Stimulated activated CD4-positive, alpha-beta T cell treated with anti-CD3 and anti-CD28 coated beads, Interleukin-15, amount 100 ng/mL, for 24 hours (primary cell): ENCODE data around the gene C10orf105.

ENCODE experiments used
- DNase-seq: peaks from one replicate; pipeline ENCODE4 v3.0.0-alpha.2; 2020

The C10orf105 gene

GRCh38 chr10:71735709-71736569 is 16.4 kb upstream of the C10orf105 start:
- peak; percentile 74 for DNase-seq

GRCh38 chr10:71734797-71735196 is 15.2 kb upstream of the C10orf105 start:
- DNase-seq: no peak

- DNase-seq: no peak
Measured at GRCh38 chr10:71731791-71732190, 12.2 kb upstream of the C10orf105 start.

- DNase-seq: no peak
Measured at GRCh38 chr10:71729161-71729636, 9.6 kb upstream of the C10orf105 start.

- peak; percentile 68 for DNase-seq
Measured at GRCh38 chr10:71727738-71728737, 8.5 kb upstream of the C10orf105 start.

GRCh38 chr10:71727105-71727737 is 7.6 kb upstream of the C10orf105 start:
- DNase-seq: peak; percentile 77

- DNase-seq: peak; percentile 75
Measured at GRCh38 chr10:71726580-71727104, 7.1 kb upstream of the C10orf105 start.

GRCh38 chr10:71725998-71726579 is 6.5 kb upstream of the C10orf105 start:
- DNase-seq: peak; percentile 90

GRCh38 chr10:71725249-71725648 is 5.7 kb upstream of the C10orf105 start:
- DNase-seq: no peak

GRCh38 chr10:71724539-71724938 is 5.0 kb upstream of the C10orf105 start:
- DNase-seq: no peak

GRCh38 chr10:71723311-71723710 is 3.7 kb upstream of the C10orf105 start:
- no peak for DNase-seq

- DNase-seq: no peak
Measured at GRCh38 chr10:71722849-71723248, 3.3 kb upstream of the C10orf105 start.

GRCh38 chr10:71721313-71721712 is 1.7 kb upstream of the C10orf105 start:
- DNase-seq: no peak

GRCh38 chr10:71720288-71720687 is 710 bp upstream of the C10orf105 start:
- DNase-seq: no peak

GRCh38 chr10:71719042-71719441 is 536 bp downstream of the C10orf105 start:
- no peak for DNase-seq

- DNase-seq: no peak
Measured at GRCh38 chr10:71718165-71718698, 1.3 kb downstream of the C10orf105 start.

GRCh38 chr10:71717551-71717951 is 2.0 kb downstream of the C10orf105 start:
- no peak for DNase-seq

GRCh38 chr10:71717056-71717455 is 2.5 kb downstream of the C10orf105 start:
- DNase-seq: no peak

GRCh38 chr10:71716426-71716825 is 3.2 kb downstream of the C10orf105 start:
- no peak for DNase-seq

- DNase-seq: no peak
Measured at GRCh38 chr10:71715860-71716259, 3.7 kb downstream of the C10orf105 start.

GRCh38 chr10:71715026-71715425 is 4.6 kb downstream of the C10orf105 start:
- DNase-seq: no peak

- no peak for DNase-seq
Measured at GRCh38 chr10:71714592-71714991, 5.0 kb downstream of the C10orf105 start.
